GM12892 (cell line): ENCODE results near the gene KLHL10.

Source experiments
- POLR2A ChIP-seq: IDR thresholded peaks from 2 replicates; pipeline ENCODE4 v1.6.1; 2011; ENCODE audit warnings: low read depth, low read length, control low read depth
- TAF1 ChIP-seq: IDR thresholded peaks from 2 replicates; pipeline ENCODE4 v1.6.1; 2011; ENCODE audit warnings: low read depth, mild to moderate bottlenecking, control low read depth, low read length, borderline replicate concordance

GRCh38 chr17:41892021-41892376 lies 54.4 kb downstream of the KLHL10 start:
- TF ChIP-seq POLR2A = no peak
- no peak for TF ChIP-seq TAF1
